ENCODE results near the gene NID2. TPM values are rescaled to one million over a fixed set of nuclear protein-coding genes. Genes with fewer than 3 reads are reported as not detected.

The NID2 gene
- total and polyA plus RNA-seq, 4 donors = 3.4 to 116 (median 7.8) TPM

Other genes starting within 250 kb of the NID2 start
- 10 to 100 TPM; 20.9 to 42.3 TPM for gene GNG2, start 208.4 kb downstream of the NID2 start, total RNA-seq
- gene GNG2, start 208.4 kb downstream of the NID2 start, polyA plus RNA-seq = 10 to 100 TPM in 1 of 2 donors, 1 to 10 TPM in 1; 3.7 to 22.1 TPM
- 100 to 1,000 TPM; 112 to 156 TPM for gene RTRAF, start 79.5 kb downstream of the NID2 start, total RNA-seq
- 100 to 1,000 TPM in 1 of 2 donors, 10 to 100 TPM in 1; 84.1 to 167 TPM for gene RTRAF, start 79.5 kb downstream of the NID2 start, polyA plus RNA-seq
- gene PTGDR, start 198.6 kb upstream of the NID2 start, total RNA-seq = 1 to 10 TPM in 1 of 2 donors, under 1 TPM in 1; 0.88 to 1.7 TPM
- under 1 TPM; 0.31 to 0.53 TPM for gene PTGDR, start 198.6 kb upstream of the NID2 start, polyA plus RNA-seq
- 1 to 10 TPM; 3.7 to 9.8 TPM for gene PTGER2, start 245.3 kb upstream of the NID2 start, total RNA-seq
- gene PTGER2, start 245.3 kb upstream of the NID2 start, polyA plus RNA-seq = 10 to 100 TPM in 1 of 2 donors, 1 to 10 TPM in 1; 2.0 to 20.6 TPM